ENCODE data around the gene ZBED4. TPM values are rescaled to one million over a fixed set of nuclear protein-coding genes. Genes with fewer than 3 reads are reported as not detected.

ZBED4 gene
- total and polyA plus RNA-seq, 2 experiments from 2014 or later: 11.1 to 18.4 TPM

GRCh38 chr22:49885281-49885680 lies 31.6 kb downstream of the ZBED4 start:
- Histone ChIP-seq H3K4me1 (ENCODE audit: low read depth) (no peaks in the 10 kb centered on the region), H3K27ac (no peak overlapping the region), H3K9me3 (ENCODE audit: low read depth) (peaks cover 3% of the 10 kb centered on the region), H3K27me3 (no peaks in the 10 kb centered on the region), H3K4me3 (no peak overlapping the region), H3K36me3 (peaks cover 14% of the 10 kb centered on the region)
- DNase-seq (ENCODE audit: low read depth in 1 of 2, low spot score in 1 of 2): no peak
- no peak for TF ChIP-seq CTCF (IDR thresholded peaks at IDR 0.05; ENCODE audit: low read depth, low read length)

GRCh38 chr22:49885881-49886280 lies 32.2 kb downstream of the ZBED4 start:
- Histone ChIP-seq H3K36me3 (peaks cover 14% of the 10 kb centered on the region), H3K27me3 (no peaks in the 10 kb centered on the region), H3K9me3 (ENCODE audit: low read depth) (peaks cover 3% of the 10 kb centered on the region), H3K4me1 (ENCODE audit: low read depth) (no peaks in the 10 kb centered on the region), H3K4me3 (no peak overlapping the region), H3K27ac (no peak overlapping the region)
- no peak for DNase-seq (ENCODE audit: low read depth in 1 of 2, low spot score in 1 of 2)
- TF ChIP-seq CTCF (IDR thresholded peaks at IDR 0.05; ENCODE audit: low read depth, low read length): no peak

GRCh38 chr22:49886346-49887063 lies 32.9 kb downstream of the ZBED4 start:
- H3K9me3 ChIP-seq (ENCODE audit: low read depth): peaks cover 3% of the 10 kb centered on the region
- no peak for TF ChIP-seq CTCF (IDR thresholded peaks at IDR 0.05; ENCODE audit: low read depth, low read length)
- H3K27ac ChIP-seq: no peak overlapping the region
- H3K36me3 ChIP-seq: peaks cover 14% of the 10 kb centered on the region
- no peaks in the 10 kb centered on the region for H3K27me3 ChIP-seq
- H3K4me3 ChIP-seq: no peak overlapping the region
- H3K4me1 ChIP-seq (ENCODE audit: low read depth): no peaks in the 10 kb centered on the region
- DNase-seq (ENCODE audit: low read depth in 1 of 2, low spot score in 1 of 2): no peak

- Histone ChIP-seq H3K4me3 (no peak overlapping the region), H3K9me3 (ENCODE audit: low read depth) (peaks cover 3% of the 10 kb centered on the region), H3K27ac (no peak overlapping the region), H3K27me3 (no peaks in the 10 kb centered on the region), H3K36me3 (peaks cover 14% of the 10 kb centered on the region), H3K4me1 (ENCODE audit: low read depth) (no peaks in the 10 kb centered on the region)
- no peak for TF ChIP-seq CTCF (IDR thresholded peaks at IDR 0.05; ENCODE audit: low read depth, low read length)
- DNase-seq (ENCODE audit: low read depth in 1 of 2, low spot score in 1 of 2): no peak
Observed at GRCh38 chr22:49887064-49887451, 33.4 kb downstream of the ZBED4 start.

- H3K4me3 ChIP-seq: no peak overlapping the region
- no peaks in the 10 kb centered on the region for H3K27me3 ChIP-seq
- H3K9me3 ChIP-seq (ENCODE audit: low read depth): peaks cover 3% of the 10 kb centered on the region
- peaks cover 14% of the 10 kb centered on the region for H3K36me3 ChIP-seq
- DNase-seq (ENCODE audit: low read depth in 1 of 2, low spot score in 1 of 2): no peak
- H3K27ac ChIP-seq: no peak overlapping the region
- TF ChIP-seq CTCF (IDR thresholded peaks at IDR 0.05; ENCODE audit: low read depth, low read length): no peak
- H3K4me1 ChIP-seq (ENCODE audit: low read depth): no peaks in the 10 kb centered on the region
Observed at GRCh38 chr22:49887702-49888101, 34.1 kb downstream of the ZBED4 start.

Measured in cardiac muscle cell (in vitro differentiated cells and primary cell).